Tibial nerve (tissue), 4 donors: ENCODE results near the gene GSTA3. TPM values are rescaled to one million over a fixed set of nuclear protein-coding genes. Genes with fewer than 3 reads are reported as not detected.
"Not testable (repeated sequence)": the region's sequence is repeated elsewhere in the genome, so short reads cannot be mapped to it uniquely, and the experiment has no call there.

Experiments used
- DNase-seq, 2 donors: peaks; one replicate each; pipeline ENCODE4 v3.0.0-alpha.2; 2019; ENCODE audit warnings: low spot score in 2 of 2
- H3K27ac ChIP-seq, 4 donors: fragments of 200-600 bp; sonication (generic) in 3 of 4; one replicate each; pipeline ENCODE4 v1.5.1; 2017 to 2019; ENCODE audit warnings: mild to moderate bottlenecking in 1 of 4
- H3K27me3 ChIP-seq, 2 donors: fragments of 200-600 bp; sonication (generic) in 1 of 2; one replicate each; pipeline versions ENCODE4 v1.5.1 to v1.6.0; 2017 to 2019
- H3K36me3 ChIP-seq, 3 donors: fragments of 200-600 bp; sonication (generic); one replicate each; pipeline ENCODE4 v1.5.1; 2018 to 2019
- H3K4me1 ChIP-seq, 4 donors: fragments of 200-600 bp; sonication (generic) in 3 of 4; one replicate each; pipeline ENCODE4 v1.5.1; 2017 to 2019
- H3K4me3 ChIP-seq, 4 donors: fragments of 200-600 bp; sonication (generic) in 3 of 4; one replicate each; pipeline ENCODE4 v1.5.1; 2017 to 2019; ENCODE audit warnings: mild to moderate bottlenecking in 1 of 4, moderate library complexity in 1 of 4
- H3K9me3 ChIP-seq, 4 donors: fragments of 200-600 bp; sonication (generic) in 3 of 4; one replicate each; pipeline ENCODE4 v1.5.1; 2017 to 2019
- EP300 ChIP-seq, 2 donors: sonication (generic); formaldehyde crosslinking; IDR thresholded peaks; one replicate each; pipeline ENCODE4 v1.6.1; 2017; ENCODE audit warnings: antibody characterized with exemption in 2 of 2, mild to moderate bottlenecking in 1 of 2
- POLR2A ChIP-seq, 2 donors: fragments of 450-650 bp; IDR thresholded peaks; one replicate each; pipeline ENCODE4 v1.6.1; 2017; ENCODE audit warnings: antibody characterized with exemption in 2 of 2, mild to moderate bottlenecking in 2 of 2, moderate library complexity in 2 of 2
- WGBS, 2 donors: methylation state at CpG; one replicate each; pipeline ENCODE4 v1.1.5; 2018; 5-methylcytosine and 5-hydroxymethylcytosine counted together
- total RNA-seq, 4 donors: library from RNA; depleted of rRNA; stranded (reverse); fragments of >200 nt; gene quantifications; one replicate each; pipeline ENCODE4 v1.1.0, GENCODE V29; 2016
- TF ChIP-seq, protein P1 (sequence below), 5 experiments: fragments of 200-600 bp in 3 of 5; fragments of 450-650 bp in 2 of 5; sonication (generic) in 3 of 5; IDR thresholded peaks; one replicate each; pipeline ENCODE4 v1.5.1; 2016 to 2019; ENCODE audit warnings: antibody characterized with exemption in 5 of 5, mild to moderate bottlenecking in 3 of 5, moderate library complexity in 2 of 5

The GSTA3 gene
- total RNA-seq, 4 donors from 2014 or later, result not detected

DNA sequence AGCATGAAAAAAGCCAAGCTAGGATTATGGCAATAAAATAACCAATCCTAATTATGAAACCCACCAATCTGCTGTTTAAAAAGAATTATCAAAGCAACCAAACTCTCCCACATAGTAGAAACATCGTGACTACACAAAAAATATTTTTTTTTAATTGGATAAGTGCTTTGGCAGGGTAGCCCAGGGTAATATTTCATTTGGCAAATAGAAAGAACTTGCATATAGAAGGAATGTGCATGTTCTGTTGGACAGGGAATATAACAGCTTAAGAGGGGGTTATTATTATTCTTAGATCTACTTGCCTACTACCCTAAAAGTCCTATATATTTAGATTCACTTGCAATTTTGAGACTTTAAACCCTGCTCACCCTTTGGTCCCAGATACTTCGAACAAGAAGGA lies 972 bp downstream of the GSTA3 start:
- 67 to 71% methylated on average over 2 of the region's 2 CpGs for WGBS, 2 donors
- Histone ChIP-seq H3K4me1 (no peaks in the 10 kb centered on the region), H3K4me3 (no peak overlapping the region), H3K36me3 (no peaks in the 10 kb centered on the region), H3K27ac (no peak overlapping the region), H3K27me3 (no peaks in the 10 kb centered on the region), H3K9me3 (no peaks in the 10 kb centered on the region)
- DNase-seq, result no peak
- TF ChIP-seq, protein P1, sequence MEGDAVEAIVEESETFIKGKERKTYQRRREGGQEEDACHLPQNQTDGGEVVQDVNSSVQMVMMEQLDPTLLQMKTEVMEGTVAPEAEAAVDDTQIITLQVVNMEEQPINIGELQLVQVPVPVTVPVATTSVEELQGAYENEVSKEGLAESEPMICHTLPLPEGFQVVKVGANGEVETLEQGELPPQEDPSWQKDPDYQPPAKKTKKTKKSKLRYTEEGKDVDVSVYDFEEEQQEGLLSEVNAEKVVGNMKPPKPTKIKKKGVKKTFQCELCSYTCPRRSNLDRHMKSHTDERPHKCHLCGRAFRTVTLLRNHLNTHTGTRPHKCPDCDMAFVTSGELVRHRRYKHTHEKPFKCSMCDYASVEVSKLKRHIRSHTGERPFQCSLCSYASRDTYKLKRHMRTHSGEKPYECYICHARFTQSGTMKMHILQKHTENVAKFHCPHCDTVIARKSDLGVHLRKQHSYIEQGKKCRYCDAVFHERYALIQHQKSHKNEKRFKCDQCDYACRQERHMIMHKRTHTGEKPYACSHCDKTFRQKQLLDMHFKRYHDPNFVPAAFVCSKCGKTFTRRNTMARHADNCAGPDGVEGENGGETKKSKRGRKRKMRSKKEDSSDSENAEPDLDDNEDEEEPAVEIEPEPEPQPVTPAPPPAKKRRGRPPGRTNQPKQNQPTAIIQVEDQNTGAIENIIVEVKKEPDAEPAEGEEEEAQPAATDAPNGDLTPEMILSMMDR (IDR thresholded peaks at IDR 0.05), result no peak
- TF ChIP-seq EP300 (IDR thresholded peaks at IDR 0.05) (no peak), POLR2A (IDR thresholded peaks at IDR 0.05) (no peak)

DNA sequence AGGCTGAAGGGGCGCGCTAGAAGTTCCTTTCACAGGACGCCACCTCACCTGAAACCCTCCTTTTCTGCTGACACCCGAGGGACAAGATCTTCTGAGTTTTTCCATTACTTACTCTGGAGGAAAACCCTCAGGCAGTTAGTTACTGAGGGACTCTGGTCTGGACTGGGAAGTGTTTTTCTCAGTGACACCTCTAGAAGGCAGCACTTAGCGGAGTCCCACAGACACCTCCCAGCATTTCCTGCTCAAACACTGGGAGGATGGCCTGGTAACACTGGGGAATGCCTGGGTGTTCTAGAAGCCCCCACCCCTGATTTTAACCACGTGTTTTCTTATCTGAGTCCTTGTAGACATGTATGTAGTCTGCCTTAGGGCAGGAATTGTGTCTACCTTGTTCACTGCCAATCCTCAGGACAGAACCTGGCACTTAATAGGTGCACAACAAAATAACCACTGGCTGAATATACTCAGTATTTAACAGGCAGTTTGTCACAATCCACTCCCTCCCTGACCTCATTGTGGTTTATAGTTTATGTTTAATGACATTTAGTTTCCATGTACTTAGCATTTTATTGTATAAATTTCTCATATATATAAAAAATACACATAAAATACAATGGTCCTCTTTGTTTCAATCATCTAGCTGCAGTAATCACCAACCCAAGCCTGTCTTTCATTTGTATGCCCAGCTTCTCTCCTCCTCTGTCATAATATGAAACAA lies 4.8 kb downstream of the GSTA3 start:
- 67 to 71% methylated on average over 6 of the region's 6 CpGs for WGBS, 2 donors

DNA sequence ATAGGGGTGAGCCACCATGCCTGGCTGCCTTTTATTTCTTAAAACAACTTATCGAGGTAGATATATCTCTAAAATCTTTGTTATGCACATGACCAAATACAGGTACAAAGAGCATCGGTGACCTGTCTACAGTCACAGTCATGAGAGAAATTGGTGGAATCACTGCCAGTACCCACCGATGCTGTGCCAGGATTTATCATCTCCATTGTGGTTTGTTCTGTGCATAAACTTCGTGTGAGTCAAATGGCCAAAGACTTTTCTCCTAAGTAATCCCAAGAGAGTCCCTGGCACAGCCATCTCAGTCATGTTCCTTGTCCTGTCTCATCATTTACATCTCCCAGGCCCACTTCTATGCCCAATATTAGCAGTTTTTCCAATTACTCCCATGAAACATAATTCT lies 9.0 kb downstream of the GSTA3 start:
- no peaks in the 10 kb centered on the region for H3K27me3 ChIP-seq
- no peaks in the 10 kb centered on the region for H3K4me1 ChIP-seq
- no peak for DNase-seq
- H3K4me3 ChIP-seq, result no peak overlapping the region
- no peak for TF ChIP-seq POLR2A (IDR thresholded peaks at IDR 0.05)
- TF ChIP-seq EP300 (IDR thresholded peaks at IDR 0.05), result no peak
- TF ChIP-seq, protein P1 (IDR thresholded peaks at IDR 0.05), result no peak
- 89 to 90% methylated on average over 4 of the region's 4 CpGs for WGBS, 2 donors
- H3K27ac ChIP-seq, result no peak overlapping the region
- H3K36me3 ChIP-seq, result no peaks in the 10 kb centered on the region
- peaks cover 0 to 4% (median 0%) of the 10 kb centered on the region in 4 donors for H3K9me3 ChIP-seq

More for the DNA sequence above, 4.8 kb downstream of the GSTA3 start:
- TF ChIP-seq, protein P1 (IDR thresholded peaks at IDR 0.05), result no peak
- TF ChIP-seq EP300 (IDR thresholded peaks at IDR 0.05), result no peak
- TF ChIP-seq POLR2A (IDR thresholded peaks at IDR 0.05), result no peak
- H3K27me3 ChIP-seq, result no peaks in the 10 kb centered on the region
- H3K4me3 ChIP-seq, result no peak overlapping the region
- DNase-seq, result no peak
- H3K4me1 ChIP-seq, result no peaks in the 10 kb centered on the region
- no peak overlapping the region for H3K27ac ChIP-seq
- H3K9me3 ChIP-seq, result no peaks in the 10 kb centered on the region
- H3K36me3 ChIP-seq, result no peaks in the 10 kb centered on the region

DNA sequence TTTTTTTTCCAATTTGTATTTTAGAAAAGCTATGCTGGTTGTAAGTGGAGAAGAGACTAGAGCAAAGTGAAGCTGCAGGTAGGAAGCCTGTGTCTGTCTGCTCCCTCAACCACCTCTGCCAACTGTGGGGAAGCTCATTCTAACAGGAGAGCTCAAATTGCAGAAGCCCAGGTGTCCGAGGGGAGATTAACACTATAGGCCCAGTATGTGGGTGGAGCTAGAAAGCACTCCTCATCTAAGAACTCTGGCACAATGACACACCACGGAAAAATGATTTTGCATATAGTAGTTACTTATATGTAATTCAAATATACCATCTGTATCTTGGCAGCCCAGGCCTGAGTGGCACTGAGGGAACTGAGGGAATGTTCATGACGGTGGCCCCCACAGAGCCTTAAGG lies 13.7 kb downstream of the GSTA3 start:
- 62 to 67% methylated on average over 3 of the region's 3 CpGs for WGBS, 2 donors
- H3K4me1 ChIP-seq, result not testable (repeated sequence)

DNA sequence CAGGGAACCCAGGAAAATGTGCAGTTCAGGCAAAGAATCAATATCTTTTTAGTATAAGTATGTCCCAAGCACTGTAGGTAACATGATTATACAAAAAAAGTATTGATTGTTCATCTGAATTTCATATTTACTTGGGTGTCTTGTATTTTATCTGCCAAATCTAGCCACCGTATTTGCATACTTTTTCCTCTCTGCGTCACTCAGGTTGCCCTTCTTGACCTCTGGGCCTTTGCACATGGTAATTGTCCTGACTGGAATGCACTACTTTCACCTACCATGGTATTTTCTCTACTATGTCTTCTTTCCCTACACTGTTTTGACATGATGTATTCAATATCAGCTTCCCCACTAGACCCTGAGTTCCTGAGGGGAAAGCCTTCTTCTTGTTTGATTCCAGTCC lies 15.2 kb downstream of the GSTA3 start:
- Histone ChIP-seq H3K27ac (no peak overlapping the region), H3K4me3 (no peak overlapping the region), H3K4me1 (no peaks in the 10 kb centered on the region), H3K9me3 (peaks cover 0 to 4% (median 0%) of the 10 kb centered on the region in 4 donors), H3K27me3 (no peaks in the 10 kb centered on the region), H3K36me3 (no peaks in the 10 kb centered on the region)
- TF ChIP-seq, protein P1 (IDR thresholded peaks at IDR 0.05), result no peak
- no peak for TF ChIP-seq POLR2A (IDR thresholded peaks at IDR 0.05)
- no peak for TF ChIP-seq EP300 (IDR thresholded peaks at IDR 0.05)
- DNase-seq, result no peak
- WGBS, 2 donors, result 80 to 93% methylated on average over 2 of the region's 2 CpGs

More for the DNA sequence above, 13.7 kb downstream of the GSTA3 start:
- H3K27me3 ChIP-seq, H3K27ac ChIP-seq, H3K4me3 ChIP-seq, DNase-seq, H3K36me3 ChIP-seq, H3K9me3 ChIP-seq: not testable (repeated sequence)
